HepG2 (cell line): ENCODE results near the gene AS3MT. TPM values are rescaled to one million over a fixed set of nuclear protein-coding genes. Genes with fewer than 3 reads are reported as not detected.

ENCODE experiments used
- ATF1 ChIP-seq: IDR thresholded peaks from 2 replicates; pipeline ENCODE4 v1.6.1; 2016; ENCODE audit warnings: mild to moderate bottlenecking, control low read depth
- CBX1 ChIP-seq: IDR thresholded peaks from one replicate; pipeline ENCODE4 v1.6.1; 2016; ENCODE audit warnings: antibody characterized with exemption, low read depth
- CBX5 ChIP-seq: sonication (generic); formaldehyde crosslinking; IDR thresholded peaks from 2 replicates; pipeline ENCODE4 v1.4.0; 2020; ENCODE audit warnings: missing genetic modification reagents, borderline replicate concordance
- CREB1 ChIP-seq, 2 experiments: fragments of 450-650 bp in 1 of 2; IDR thresholded peaks; 2 replicates each; pipeline ENCODE4 v1.6.1; 2016 to 2017; ENCODE audit warnings: control low read depth in 1 of 2, mild to moderate bottlenecking in 1 of 2, missing compliant biosample characterization in 1 of 2, missing genetic modification characterization in 1 of 2
- FOXC1 ChIP-seq: sonication (generic); formaldehyde crosslinking; IDR thresholded peaks from 2 replicates; pipeline ENCODE4 v1.8.0; 2022; ENCODE audit warnings: mild to moderate bottlenecking, missing genetic modification reagents, borderline replicate concordance
- HNRNPL ChIP-seq: fragments of 200-400 bp; formaldehyde crosslinking; IDR thresholded peaks from 2 replicates; pipeline ENCODE4 v1.6.1; 2017; ENCODE audit warnings: mild to moderate bottlenecking, low read depth, low read length
- NFIB ChIP-seq: sonication (generic); formaldehyde crosslinking; IDR thresholded peaks from 2 replicates; pipeline ENCODE4 v1.9.0; 2021; ENCODE audit warnings: missing genetic modification reagents, mild to moderate bottlenecking, borderline replicate concordance
- SMAD3 ChIP-seq: sonication (generic); formaldehyde crosslinking; IDR thresholded peaks from 2 replicates; pipeline ENCODE4 v1.4.0; 2020; ENCODE audit warnings: missing genetic modification reagents
- TEAD2 ChIP-seq: sonication (generic); formaldehyde crosslinking; IDR thresholded peaks from 2 replicates; pipeline ENCODE4 v1.9.0; 2021; ENCODE audit warnings: missing genetic modification reagents
- TSC22D2 ChIP-seq: sonication (generic); formaldehyde crosslinking; IDR thresholded peaks from 2 replicates; pipeline ENCODE4 v1.5.1; 2020; ENCODE audit warnings: missing genetic modification reagents, mild to moderate bottlenecking, borderline replicate concordance
- ZC3H4 ChIP-seq: sonication (generic); formaldehyde crosslinking; IDR thresholded peaks from 2 replicates; pipeline ENCODE4 v1.4.0; 2020; ENCODE audit warnings: missing genetic modification reagents, borderline replicate concordance
- ZFAT ChIP-seq: sonication (generic); formaldehyde crosslinking; conservative IDR thresholded peaks from 2 replicates; pipeline ENCODE4 v1.8.1; 2023; ENCODE audit warnings: missing genetic modification reagents, inconsistent platforms
- ZMYM2 ChIP-seq: sonication (generic); formaldehyde crosslinking; IDR thresholded peaks from 2 replicates; pipeline ENCODE4 v1.8.0; 2022; ENCODE audit warnings: mild to moderate bottlenecking, missing genetic modification reagents
- ZNF589 ChIP-seq: sonication (generic); formaldehyde crosslinking; conservative IDR thresholded peaks from 2 replicates; pipeline ENCODE4 v1.8.0; 2022; ENCODE audit warnings: mild to moderate bottlenecking, moderate library complexity, missing genetic modification reagents
- ZNF703 ChIP-seq: sonication (generic); formaldehyde crosslinking; IDR thresholded peaks from 2 replicates; pipeline ENCODE4 v1.5.1; 2020; ENCODE audit warnings: missing genetic modification reagents, mild to moderate bottlenecking, moderate library complexity, borderline replicate concordance
- ZNF761 ChIP-seq: sonication (generic); formaldehyde crosslinking; conservative IDR thresholded peaks from 2 replicates; pipeline ENCODE4 v1.4.0; 2020; ENCODE audit warnings: mild to moderate bottlenecking, missing genetic modification reagents
- ZNF816 ChIP-seq: sonication (generic); formaldehyde crosslinking; IDR thresholded peaks from 2 replicates; pipeline ENCODE4 v1.8.0; 2022; ENCODE audit warnings: missing genetic modification reagents, mild to moderate bottlenecking, borderline replicate concordance
- polyA plus RNA-seq, 8 experiments: library from polyadenylated mRNA; depleted of rRNA in 3 of 8; stranded (reverse) in 7 of 8; unstranded in 1 of 8; fragments of >200 nt; fragmentation: Illumina TruSeq in 4 of 8; extraction: Trizol in 4 of 8; gene quantifications; 2 replicates each; pipeline versions ENCODE4 v1.2.1 to v1.2.3, GENCODE V29; 2011 to 2016; ENCODE audit warnings: low read depth in 4 of 8, missing spikeins in 1 of 8, mixed read lengths in 1 of 8; ENCODE audit not compliant: insufficient read depth in 1 of 8
- total RNA-seq, 5 experiments: library from RNA; depleted of rRNA; stranded (reverse); fragments of >200 nt; fragmentation: Illumina TruSeq; extraction: Trizol; gene quantifications; 2 replicates each; pipeline ENCODE4 v1.2.3, GENCODE V29; 2016; ENCODE audit warnings: low read depth in 1 of 5
- TF ChIP-seq, protein P1 (sequence below): fragments of 450-650 bp; IDR thresholded peaks from 2 replicates; pipeline ENCODE4 v1.6.1; 2017
- TF ChIP-seq, protein P2 (sequence below): sonication (generic); formaldehyde crosslinking; IDR thresholded peaks from 2 replicates; pipeline ENCODE4 v1.5.1; 2020; ENCODE audit warnings: mild to moderate bottlenecking, missing genetic modification reagents, borderline replicate concordance
- TF ChIP-seq, protein P3 (sequence below): sonication (generic); formaldehyde crosslinking; IDR thresholded peaks from 2 replicates; pipeline ENCODE4 v1.4.0; 2020; ENCODE audit warnings: missing genetic modification reagents
- TF ChIP-seq, protein P4 (sequence below): sonication (generic); formaldehyde crosslinking; IDR thresholded peaks from 2 replicates; pipeline ENCODE4 v1.8.1; 2023; ENCODE audit warnings: mild to moderate bottlenecking, missing genetic modification reagents, borderline replicate concordance

Gene AS3MT
- total and polyA plus RNA-seq, 2 of the 13 experiments (the other 11 are each of a cell fraction or from before 2014, with no cell fraction given), result 8.7 to 17.4 TPM

DNA sequence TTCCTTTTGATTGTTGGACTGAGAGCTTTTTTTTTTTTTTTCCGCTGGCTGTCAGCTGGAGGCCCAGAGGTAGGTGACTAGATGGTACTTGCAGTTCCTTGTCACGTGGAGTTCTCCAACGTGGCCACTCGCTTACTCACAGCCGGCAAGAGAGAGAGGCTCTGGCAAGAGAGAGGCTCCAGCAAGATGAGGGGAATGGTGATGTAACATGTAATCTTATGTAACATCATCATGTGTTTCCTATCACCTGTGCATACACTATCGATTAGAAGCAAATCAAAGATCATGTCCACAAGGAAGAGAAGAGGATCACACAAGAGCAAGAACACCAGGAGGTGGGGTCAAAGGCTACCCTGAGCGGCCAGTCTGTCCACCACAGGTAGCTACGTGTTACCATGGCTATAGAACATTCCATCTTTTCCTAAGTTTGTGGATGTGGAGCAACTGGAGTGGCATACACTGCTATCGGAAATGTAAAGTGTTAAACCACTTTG, 19.2 kb upstream of the AS3MT start (continued):
- TF ChIP-seq, protein P1, sequence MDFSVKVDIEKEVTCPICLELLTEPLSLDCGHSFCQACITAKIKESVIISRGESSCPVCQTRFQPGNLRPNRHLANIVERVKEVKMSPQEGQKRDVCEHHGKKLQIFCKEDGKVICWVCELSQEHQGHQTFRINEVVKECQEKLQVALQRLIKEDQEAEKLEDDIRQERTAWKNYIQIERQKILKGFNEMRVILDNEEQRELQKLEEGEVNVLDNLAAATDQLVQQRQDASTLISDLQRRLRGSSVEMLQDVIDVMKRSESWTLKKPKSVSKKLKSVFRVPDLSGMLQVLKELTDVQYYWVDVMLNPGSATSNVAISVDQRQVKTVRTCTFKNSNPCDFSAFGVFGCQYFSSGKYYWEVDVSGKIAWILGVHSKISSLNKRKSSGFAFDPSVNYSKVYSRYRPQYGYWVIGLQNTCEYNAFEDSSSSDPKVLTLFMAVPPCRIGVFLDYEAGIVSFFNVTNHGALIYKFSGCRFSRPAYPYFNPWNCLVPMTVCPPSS, result no peak
- TF ChIP-seq ZNF761 (CRISPR knock-in tag) (no peak), ZC3H4 (CRISPR knock-in tag) (no peak), CBX5 (CRISPR knock-in tag) (peak; percentile 58; the same call in 1 of the 2 replicates), HNRNPL (no peak), TEAD2 (CRISPR knock-in tag) (no peak), ATF1 (CRISPR knock-in tag) (no peak), ZMYM2 (CRISPR knock-in tag) (peak; percentile 89), SMAD3 (peak; percentile 51; the same call in 1 of the 2 replicates), TSC22D2 (CRISPR knock-in tag) (no peak), FOXC1 (peak; percentile 59; the same call in 1 of the 2 replicates), CREB1 (IDR thresholded peaks at IDR 0.05) (peak; percentile 66), CREB1 (CRISPR knock-in tag; IDR thresholded peaks at IDR 0.05) (peak; percentile 83), ZNF589 (CRISPR knock-in tag) (peak; percentile 87; the same call in 1 of the 2 replicates), CBX1 (no peak), ZFAT (no peak), ZNF703 (CRISPR knock-in tag) (no peak; the same call in 1 of the 2 replicates), NFIB (CRISPR knock-in tag) (peak; percentile 26; the same call in 1 of the 2 replicates), ZNF816 (CRISPR knock-in tag) (peak; percentile 92; the same call in 1 of the 2 replicates)
- TF ChIP-seq, protein P2, sequence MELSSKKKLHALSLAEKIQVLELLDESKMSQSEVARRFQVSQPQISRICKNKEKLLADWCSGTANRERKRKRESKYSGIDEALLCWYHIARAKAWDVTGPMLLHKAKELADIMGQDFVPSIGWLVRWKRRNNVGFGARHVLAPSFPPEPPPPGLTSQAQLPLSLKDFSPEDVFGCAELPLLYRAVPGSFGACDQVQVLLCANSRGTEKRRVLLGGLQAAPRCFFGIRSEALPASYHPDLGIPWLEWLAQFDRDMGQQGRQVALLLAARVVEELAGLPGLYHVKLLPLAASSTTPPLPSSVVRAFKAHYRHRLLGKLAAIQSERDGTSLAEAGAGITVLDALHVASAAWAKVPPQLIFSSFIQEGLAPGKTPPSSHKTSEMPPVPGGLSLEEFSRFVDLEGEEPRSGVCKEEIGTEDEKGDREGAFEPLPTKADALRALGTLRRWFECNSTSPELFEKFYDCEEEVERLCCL (CRISPR knock-in tag), result 0 out of 2 replicates have a peak, but pooled peaks have one; percentile 17
- TF ChIP-seq, protein P3, sequence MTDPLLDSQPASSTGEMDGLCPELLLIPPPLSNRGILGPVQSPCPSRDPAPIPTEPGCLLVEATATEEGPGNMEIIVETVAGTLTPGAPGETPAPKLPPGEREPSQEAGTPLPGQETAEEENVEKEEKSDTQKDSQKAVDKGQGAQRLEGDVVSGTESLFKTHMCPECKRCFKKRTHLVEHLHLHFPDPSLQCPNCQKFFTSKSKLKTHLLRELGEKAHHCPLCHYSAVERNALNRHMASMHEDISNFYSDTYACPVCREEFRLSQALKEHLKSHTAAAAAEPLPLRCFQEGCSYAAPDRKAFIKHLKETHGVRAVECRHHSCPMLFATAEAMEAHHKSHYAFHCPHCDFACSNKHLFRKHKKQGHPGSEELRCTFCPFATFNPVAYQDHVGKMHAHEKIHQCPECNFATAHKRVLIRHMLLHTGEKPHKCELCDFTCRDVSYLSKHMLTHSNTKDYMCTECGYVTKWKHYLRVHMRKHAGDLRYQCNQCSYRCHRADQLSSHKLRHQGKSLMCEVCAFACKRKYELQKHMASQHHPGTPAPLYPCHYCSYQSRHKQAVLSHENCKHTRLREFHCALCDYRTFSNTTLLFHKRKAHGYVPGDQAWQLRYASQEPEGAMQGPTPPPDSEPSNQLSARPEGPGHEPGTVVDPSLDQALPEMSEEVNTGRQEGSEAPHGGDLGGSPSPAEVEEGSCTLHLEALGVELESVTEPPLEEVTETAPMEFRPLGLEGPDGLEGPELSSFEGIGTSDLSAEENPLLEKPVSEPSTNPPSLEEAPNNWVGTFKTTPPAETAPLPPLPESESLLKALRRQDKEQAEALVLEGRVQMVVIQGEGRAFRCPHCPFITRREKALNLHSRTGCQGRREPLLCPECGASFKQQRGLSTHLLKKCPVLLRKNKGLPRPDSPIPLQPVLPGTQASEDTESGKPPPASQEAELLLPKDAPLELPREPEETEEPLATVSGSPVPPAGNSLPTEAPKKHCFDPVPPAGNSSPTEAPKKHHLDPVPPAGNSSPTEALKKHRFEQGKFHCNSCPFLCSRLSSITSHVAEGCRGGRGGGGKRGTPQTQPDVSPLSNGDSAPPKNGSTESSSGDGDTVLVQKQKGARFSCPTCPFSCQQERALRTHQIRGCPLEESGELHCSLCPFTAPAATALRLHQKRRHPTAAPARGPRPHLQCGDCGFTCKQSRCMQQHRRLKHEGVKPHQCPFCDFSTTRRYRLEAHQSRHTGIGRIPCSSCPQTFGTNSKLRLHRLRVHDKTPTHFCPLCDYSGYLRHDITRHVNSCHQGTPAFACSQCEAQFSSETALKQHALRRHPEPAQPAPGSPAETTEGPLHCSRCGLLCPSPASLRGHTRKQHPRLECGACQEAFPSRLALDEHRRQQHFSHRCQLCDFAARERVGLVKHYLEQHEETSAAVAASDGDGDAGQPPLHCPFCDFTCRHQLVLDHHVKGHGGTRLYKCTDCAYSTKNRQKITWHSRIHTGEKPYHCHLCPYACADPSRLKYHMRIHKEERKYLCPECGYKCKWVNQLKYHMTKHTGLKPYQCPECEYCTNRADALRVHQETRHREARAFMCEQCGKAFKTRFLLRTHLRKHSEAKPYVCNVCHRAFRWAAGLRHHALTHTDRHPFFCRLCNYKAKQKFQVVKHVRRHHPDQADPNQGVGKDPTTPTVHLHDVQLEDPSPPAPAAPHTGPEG (CRISPR knock-in tag), result 0 out of 2 replicates have a peak, but pooled peaks have one; percentile 49
- TF ChIP-seq, protein P4, sequence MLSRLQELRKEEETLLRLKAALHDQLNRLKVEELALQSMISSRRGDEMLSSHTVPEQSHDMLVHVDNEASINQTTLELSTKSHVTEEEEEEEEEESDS (CRISPR knock-in tag), result no peak; the same call in 1 of the 2 replicates
